Midbrain (tissue), 1 donor: ENCODE data around the gene MFRP.
A peak's percentile ranks its signal among the peaks of the same experiment; 100 is the strongest.

Experiments used
- DNase-seq: peaks from one replicate; lab custom pipeline; 2025; lab: John Stamatoyannopoulos, UW

The MFRP gene

DNA sequence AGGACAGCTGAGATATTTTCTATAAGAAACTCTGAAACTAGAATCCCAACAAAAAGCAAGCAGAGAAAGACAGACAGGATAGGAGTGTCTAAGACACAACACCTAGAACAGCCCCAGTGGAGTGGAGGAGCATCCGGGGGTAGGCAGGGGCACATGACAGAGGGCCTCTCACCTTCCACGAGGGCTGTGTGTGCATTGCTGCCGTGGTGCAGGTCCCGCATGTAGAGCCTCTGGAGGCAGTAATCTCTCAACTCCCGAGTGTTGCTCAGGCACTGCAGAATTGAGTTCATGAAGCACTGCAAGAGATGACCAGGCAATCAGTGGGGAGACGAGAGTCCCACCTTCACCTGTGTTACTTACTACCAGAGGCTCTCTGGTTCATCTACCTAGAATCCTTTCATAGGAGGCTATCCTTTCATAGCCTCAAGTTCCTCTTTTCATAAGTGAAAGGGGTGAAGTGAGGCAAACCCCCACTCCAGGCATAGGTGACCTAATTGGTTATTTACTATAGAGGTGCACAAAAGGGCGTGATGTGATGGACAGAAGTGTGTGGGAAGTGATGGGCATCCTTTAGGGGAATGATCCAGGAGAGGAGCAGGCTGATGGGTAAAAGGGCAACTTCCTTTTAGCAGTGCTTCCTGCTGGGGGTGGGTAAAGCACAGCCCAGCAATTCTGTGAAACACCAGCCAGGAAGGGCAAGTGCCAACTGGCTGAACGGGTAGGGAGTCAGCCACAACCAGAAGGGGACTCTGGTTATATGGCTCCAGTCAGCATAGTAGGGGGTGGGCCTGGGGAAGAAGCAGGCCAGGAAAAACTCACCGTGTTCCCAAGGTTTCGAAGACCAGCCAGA, 13.1 kb upstream of the MFRP start:
- no peak for DNase-seq

- no peak for DNase-seq
Observed at GRCh38 chr11:119357074-119357473, 10.6 kb upstream of the MFRP start.

GRCh38 chr11:119356349-119357031, 10.0 kb upstream of the MFRP start:
- DNase-seq = peak; percentile 59

DNA sequence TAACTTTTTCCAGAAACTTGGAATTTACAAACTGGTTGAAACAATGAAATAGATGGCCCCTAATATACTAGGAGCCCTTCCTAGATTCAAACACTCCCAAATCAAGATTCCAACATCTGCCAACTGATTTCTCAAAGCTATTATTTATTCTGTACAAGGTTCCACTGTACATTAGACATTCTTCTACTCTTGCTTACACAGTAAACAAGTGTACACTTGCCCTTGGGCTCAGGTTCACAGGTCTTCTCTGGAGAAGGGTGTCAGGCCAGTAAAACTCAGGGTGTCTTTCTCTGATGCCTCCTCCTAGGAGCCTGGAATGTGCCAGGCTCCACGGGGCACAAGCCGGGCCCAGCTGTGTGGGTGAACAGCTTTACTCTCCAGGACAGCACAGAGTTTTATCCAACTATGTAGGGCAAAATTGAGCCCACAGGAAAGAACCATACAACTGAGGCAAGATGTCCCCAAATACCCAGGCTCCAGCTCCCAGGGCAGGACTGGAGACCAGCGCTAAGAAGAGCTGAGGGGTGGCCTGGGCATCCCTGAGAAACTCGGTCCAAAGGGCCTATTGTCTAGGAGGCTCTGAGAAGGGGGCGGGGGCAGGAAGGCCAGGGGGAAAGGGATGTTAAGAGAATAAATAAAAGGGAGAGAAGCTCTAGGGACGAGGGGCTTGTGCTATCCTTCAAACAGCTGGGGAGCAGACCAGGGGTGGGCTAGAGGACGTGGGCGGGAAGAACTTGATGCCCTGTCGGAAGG, 8.8 kb upstream of the MFRP start:
- DNase-seq = no peak

DNA sequence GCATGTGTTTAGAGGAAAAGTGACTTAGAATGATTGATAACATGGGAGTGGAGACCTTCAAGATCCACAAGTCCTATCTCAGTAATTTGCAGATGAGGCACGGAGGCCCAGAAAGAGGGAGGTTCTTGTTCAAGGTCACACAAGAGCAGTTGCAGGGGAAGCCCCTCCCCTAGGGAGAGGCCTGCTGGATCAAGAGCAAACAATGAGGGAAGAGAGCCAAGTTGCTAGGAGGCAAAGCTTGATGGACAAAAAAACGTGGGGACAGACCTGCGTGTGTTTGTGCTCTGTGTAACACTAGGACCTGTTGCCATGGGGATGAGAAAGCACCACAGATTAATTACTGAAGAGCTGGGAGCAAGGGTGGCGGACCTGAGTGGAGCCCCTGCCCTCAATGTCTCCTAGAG, 6.4 kb upstream of the MFRP start:
- DNase-seq = no peak

GRCh38 chr11:119351232-119351631, 4.7 kb upstream of the MFRP start:
- DNase-seq = no peak

DNA sequence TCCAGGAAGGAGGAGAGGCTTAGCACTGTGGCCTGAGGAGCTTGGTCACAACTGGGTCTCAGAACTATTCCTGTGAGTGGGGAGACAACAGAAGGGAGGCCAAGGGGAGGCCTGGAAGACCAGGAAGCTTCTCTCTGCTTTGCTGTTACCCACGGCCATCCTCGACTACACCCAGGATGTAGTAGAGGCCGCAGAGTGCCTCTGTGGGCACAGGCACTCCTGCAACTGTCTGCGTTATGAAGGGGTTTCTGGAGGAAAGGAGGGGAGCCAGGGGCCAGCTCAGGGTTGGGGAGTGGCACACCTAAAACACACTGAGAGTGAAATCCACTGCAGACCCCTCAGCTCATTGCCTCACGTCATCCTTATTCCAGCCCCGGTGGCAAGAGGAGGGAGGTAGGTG, 3.8 kb upstream of the MFRP start:
- DNase-seq = no peak

DNA sequence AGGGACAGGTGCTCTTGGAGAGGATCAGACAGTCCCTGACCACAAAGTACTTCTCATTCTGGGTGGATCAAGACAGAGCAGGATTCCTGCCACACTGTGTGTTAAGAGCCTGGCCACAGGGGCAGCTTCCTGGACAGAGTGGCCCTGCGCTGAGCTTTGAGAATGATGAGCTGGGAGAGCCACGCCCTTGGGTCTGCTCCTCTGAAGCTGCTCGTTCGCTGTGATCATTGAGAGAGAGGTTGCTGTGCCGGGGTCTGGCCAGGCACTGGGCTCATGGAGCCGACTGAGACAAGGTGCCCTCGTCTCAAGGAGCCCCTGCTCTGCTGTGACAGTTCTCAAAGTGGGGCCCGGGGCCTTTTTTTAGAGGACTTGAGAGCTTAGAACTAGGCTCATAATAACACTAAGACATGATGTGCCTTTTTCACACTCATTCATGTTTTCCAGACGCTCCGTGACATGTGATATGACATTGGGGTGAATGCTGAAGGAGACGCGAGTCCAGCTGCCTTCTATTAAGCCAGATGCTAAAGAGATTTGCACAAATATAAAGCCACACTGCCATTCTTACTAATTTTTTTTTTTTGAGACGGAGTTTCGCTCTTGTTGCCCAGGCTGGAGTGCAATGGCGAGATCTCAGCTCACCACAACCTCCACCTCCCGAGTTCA, 1.6 kb upstream of the MFRP start:
- DNase-seq = no peak

DNA sequence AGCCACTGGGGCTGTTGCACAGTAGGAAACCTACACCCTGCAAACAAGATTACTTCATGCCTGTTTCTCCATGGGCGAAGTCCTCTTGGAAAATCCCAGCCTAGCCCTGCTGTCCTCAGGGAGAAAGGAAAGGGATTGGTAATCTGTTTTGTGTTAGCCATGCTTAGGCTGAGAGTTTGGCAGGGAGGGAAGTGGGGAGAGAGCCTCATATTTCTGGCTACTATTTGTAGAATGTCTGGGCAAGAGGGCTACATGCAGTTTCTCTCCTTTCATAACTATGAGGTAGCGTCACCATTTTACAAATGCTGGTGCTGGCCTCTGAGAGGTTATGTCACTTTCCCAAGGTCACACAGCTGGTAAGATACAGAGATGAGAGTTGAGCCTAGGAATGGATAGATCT, 737 bp upstream of the MFRP start:
- no peak for DNase-seq

DNA sequence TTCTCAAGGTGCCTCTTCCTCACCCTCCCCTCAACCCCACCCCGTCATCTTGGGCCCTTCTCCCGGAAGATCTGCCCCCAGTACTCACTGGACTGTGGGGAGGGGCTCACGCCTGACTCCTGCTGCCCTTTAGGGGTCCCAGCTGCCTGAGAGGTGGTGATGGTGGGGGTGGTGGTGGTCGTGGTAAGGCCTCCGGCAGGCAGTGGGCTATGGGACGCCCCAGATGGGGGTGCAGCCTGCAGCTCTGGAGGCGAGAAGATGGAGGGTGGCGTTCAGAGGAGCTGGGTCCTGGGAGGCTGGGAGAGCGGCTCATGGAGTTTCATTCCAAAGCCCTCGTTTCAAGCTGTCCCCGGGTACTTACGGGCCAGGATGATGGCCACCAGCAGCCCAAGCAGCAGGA, 820 bp downstream of the MFRP start:
- DNase-seq = no peak

DNA sequence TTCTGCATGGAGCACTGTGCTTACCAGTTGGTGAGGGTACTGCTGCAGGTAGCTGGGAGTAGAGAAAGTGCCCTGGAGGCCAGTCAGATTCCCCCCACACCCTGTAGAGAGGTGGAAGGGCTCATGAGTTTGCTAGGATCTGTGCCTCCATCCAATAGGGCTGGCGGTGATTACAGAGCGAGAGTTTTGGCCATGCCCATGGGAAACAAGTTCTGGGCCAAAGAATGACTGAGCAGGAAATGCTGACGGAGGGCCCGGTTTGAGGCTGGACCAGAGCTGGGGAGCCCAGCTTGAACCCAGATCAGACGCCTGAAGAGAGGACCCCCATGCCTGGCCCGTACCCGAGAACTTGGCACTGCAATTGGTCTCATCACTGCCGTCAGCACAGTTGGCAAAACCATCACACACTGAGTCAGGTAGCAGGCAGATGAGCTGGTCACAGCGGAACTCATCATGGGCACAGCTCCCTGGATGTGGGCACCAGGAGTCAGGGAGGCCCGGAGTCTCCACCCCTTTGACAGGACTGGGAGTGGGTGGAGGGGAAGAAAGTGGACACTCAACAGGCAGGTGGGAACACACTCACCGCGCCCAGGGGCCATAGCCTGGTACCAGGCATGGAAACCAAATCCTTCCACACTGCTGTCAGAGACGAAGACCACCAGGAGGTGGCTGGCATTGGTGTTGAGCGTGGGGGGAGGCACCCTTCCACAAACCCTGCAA, 2.1 kb downstream of the MFRP start:
- DNase-seq = no peak

DNA sequence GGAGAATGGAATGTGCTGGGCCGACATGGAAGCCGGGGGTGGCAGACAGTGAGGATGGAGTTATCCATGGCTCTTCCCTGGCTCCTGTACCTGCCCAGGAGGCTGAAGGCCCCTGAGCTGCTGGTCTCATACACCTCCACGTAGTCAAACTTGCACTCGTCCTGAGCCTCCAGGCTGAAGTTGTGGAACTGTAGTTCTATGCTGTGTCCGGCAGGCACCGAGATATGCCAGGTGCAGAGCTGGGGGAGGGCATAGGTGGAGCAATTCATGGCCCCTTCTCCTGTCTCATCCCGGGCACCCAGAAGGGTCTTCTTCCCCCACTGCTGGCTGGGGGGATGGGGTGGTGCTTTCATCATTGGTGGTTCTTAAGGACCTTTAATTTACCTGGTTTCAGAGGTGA, 2.8 kb downstream of the MFRP start:
- DNase-seq = no peak

DNA sequence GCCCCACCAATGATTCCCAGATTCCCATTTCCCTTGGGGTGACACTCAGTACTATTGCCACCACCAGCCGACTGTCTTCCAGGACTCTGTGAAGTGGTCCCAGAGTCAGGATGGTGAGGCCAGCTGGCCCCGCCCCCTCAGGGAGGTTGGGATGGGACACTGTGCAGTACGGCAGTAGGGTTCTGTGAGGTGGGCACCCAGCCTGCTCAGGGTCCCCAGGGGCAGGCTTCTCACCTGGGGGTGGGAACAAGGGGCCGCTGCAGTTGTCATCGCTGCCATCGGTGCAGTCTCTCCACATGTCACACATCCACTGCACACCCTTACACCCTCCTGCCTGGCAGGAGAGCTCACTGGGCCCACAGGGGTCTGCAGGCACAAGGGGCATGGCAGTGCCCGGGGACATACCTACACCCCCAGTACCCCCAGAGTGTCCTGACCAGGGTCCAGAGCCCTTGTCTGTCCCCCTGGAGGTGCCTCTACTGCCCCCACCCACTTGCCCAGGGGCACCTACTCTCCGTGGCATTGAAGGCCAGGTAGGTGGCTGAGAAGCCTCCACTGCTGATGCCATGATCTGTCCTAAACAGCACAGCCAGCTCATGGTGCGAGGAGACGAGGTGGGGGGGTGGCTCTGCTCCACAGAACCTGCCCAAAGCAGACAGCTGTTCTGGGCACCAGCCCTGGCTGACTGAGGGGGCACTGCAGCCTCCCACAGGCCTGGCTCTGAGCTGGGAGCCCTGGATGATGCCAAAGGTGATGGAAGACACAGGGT, 4.0 kb downstream of the MFRP start:
- DNase-seq = no peak

DNA sequence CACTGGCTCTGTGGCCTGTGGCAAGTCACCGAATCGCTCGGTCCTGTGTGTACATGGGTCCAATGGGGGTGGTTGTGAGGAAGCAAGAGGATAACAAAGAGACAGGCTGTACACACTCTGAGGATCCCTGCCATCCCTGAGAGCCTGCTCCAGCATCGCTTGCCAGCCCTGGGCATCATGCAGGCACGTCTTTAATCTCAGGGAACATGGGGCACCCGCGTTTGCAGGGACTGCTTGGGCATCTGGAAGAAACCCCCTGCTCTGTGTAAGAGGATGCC, 4.5 kb downstream of the MFRP start:
- DNase-seq = no peak

DNA sequence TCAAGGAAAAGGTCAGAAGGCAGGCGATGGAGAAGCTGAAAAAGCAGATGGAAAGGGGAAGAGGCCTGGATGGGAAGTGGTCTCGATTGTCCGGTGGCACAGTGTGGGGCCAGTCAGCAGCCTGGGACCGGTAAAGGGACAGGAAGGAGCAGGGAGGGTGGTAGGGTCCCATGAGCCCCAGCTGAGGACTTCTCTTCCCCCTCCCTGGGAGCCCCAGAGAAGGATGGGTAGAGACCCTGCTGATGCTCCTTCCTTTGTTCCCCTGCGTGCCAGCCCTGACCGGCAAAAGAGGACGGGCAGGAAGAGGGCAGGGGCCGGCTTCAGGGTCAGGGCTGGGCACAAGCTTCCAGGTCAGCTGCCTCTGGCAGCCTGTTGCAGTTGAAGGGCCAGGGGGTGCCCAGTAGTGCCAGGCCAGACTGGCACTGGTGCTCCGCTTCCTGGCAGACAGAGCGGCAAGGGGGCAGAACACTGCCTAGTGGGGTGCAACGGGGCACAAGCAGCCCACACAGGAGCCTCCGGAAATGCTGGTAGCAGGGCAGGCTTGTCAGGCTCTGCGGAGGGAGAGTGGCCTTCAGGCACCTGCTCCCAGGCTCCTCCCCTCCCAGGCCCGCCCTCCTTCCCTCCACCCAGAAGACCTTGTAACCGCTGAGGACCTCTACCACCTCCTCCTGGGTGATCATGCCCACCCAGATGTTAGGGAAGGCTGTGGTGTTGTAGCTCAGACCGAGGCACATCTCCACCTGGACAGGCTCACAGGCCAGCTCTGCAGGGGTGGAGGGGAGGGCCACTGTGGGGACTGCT, 5.1 kb downstream of the MFRP start:
- DNase-seq = no peak

- peak; percentile 64 for DNase-seq
Observed at GRCh38 chr11:119340335-119341221, 5.9 kb downstream of the MFRP start, which contains the start of gene C1QTNF5. Gene C1QTNF5 (minus strand): TSS chr11:119340883. CDS start chr11:119340397, 486 bp downstream.

- peak; percentile 79 for DNase-seq
Observed at GRCh38 chr11:119339589-119340334, 6.7 kb downstream of the MFRP start.

DNA sequence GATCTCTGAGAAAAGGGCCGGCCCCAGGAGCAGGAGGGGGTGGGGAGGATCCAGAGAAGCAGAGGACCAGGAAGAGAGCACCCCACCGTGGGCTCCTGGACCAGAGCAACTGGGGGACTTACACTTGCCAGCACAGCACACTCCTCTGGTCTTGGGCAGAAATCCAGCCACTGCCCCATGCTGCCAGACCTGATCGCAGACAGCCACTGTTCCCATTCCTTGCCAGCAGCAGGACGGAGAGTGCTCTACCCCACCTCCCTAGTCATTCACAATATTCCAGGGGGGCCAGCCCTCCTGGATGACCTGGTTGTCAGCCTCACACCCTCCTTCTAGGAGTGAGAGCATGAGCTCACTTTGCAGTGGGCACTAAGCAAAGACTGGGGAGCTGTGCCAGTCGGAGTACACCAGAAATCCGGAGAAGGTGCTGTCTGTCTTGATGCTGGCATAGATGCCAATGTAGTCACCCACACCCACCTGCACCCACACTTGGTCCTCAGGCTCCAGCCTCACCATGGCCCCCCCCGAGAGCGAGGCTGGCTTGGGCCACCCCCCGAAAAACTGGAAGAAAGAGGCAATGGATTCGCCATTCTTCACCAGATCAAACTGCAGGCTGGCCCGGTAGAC, 7.4 kb downstream of the MFRP start:
- no peak for DNase-seq
